Lower lobe of right lung (tissue), 2 donors: Measurements from ENCODE around the gene SDK1. TPM values are rescaled to one million over a fixed set of nuclear protein-coding genes. Genes with fewer than 3 reads are reported as not detected.

ENCODE experiments used
- ATAC-seq, 2 donors: fragments of 200-7000 bp; cut with Tn5 transposase; one replicate each; pipeline ENCODE4 v1.9.1; 2020 to 2022; ENCODE audit warnings: mild to moderate bottlenecking in 2 of 2, moderate library complexity in 2 of 2
- DNase-seq: peaks from one replicate; pipeline ENCODE4 v3.0.0-alpha.2; 2020
- H3K27ac ChIP-seq: fragments of 200-600 bp; one replicate; pipeline ENCODE4 v1.8.0; 2022
- H3K27me3 ChIP-seq: fragments of 200-600 bp; one replicate; pipeline ENCODE4 v1.8.0; 2022; ENCODE audit warnings: low read depth
- H3K36me3 ChIP-seq: fragments of 200-600 bp; one replicate; pipeline ENCODE4 v1.8.0; 2022; ENCODE audit warnings: mild to moderate bottlenecking
- H3K4me1 ChIP-seq: fragments of 200-600 bp; one replicate; pipeline ENCODE4 v1.8.0; 2022
- H3K4me3 ChIP-seq: fragments of 200-600 bp; one replicate; pipeline ENCODE4 v1.8.0; 2022; ENCODE audit warnings: mild to moderate bottlenecking
- H3K9me3 ChIP-seq: fragments of 200-600 bp; one replicate; pipeline ENCODE4 v1.8.0; 2022
- CTCF ChIP-seq: fragments of 200-600 bp; IDR thresholded peaks from one replicate; pipeline ENCODE4 v1.8.0; 2022; ENCODE audit warnings: antibody characterized with exemption, mild to moderate bottlenecking
- intact Hi-C: fragments of 100-400 bp; cut with DNase I; formaldehyde crosslinking; loops from one replicate; pipeline ENCODE4 v1.11.0; 2022
- total RNA-seq: library from RNA; stranded (reverse); fragmentation: NEBNext Ultra II Directional; extraction: Animal tissue kit (Norgen Biotek cat#: 25700); gene quantifications from one replicate; pipeline ENCODE4 v1.2.1, GENCODE V29; 2021
- donor health status: DM: no; HTN: yes; CAD: no; lungs with severe emphysema.

The SDK1 gene
- total RNA-seq, 1 donor from 2014 or later: 10.0 TPM

GRCh38 chr7:3978839-3979238, 677.8 kb downstream of the SDK1 start:
- Histone ChIP-seq H3K27me3 (no peaks in the 10 kb centered on the region), H3K4me1 (no peaks in the 10 kb centered on the region), H3K4me3 (no peak overlapping the region), H3K9me3 (no peaks in the 10 kb centered on the region), H3K27ac (no peak overlapping the region), H3K36me3 (no peaks in the 10 kb centered on the region)
- no peak for TF ChIP-seq CTCF
- DNase-seq: no peak
- intact Hi-C loops: no loop called here
- peak in 1 of 2 donors; percentile 61 for ATAC-seq

- TF ChIP-seq CTCF: no peak
- Histone ChIP-seq H3K27me3 (no peaks in the 10 kb centered on the region), H3K4me1 (no peaks in the 10 kb centered on the region), H3K36me3 (no peaks in the 10 kb centered on the region), H3K27ac (no peak overlapping the region), H3K9me3 (no peaks in the 10 kb centered on the region), H3K4me3 (no peak overlapping the region)
- intact Hi-C loops: no loop called here
- ATAC-seq: no peak
- DNase-seq: no peak
Observed at GRCh38 chr7:3979611-3980299, 678.7 kb downstream of the SDK1 start.

- Histone ChIP-seq H3K27ac (no peak overlapping the region), H3K9me3 (no peaks in the 10 kb centered on the region), H3K36me3 (no peaks in the 10 kb centered on the region), H3K4me3 (no peak overlapping the region), H3K27me3 (no peaks in the 10 kb centered on the region), H3K4me1 (no peaks in the 10 kb centered on the region)
- no peak for DNase-seq
- TF ChIP-seq CTCF: no peak
- intact Hi-C loops: no loop called here
- ATAC-seq: no peak
Observed at GRCh38 chr7:3980300-3980643, 679.2 kb downstream of the SDK1 start.

GRCh38 chr7:3981281-3981680, 680.2 kb downstream of the SDK1 start:
- no peak overlapping the region for H3K4me3 ChIP-seq
- H3K36me3 ChIP-seq: no peaks in the 10 kb centered on the region
- H3K27ac ChIP-seq: no peak overlapping the region
- DNase-seq (no peak), ATAC-seq (no peak)
- H3K27me3 ChIP-seq: no peaks in the 10 kb centered on the region
- H3K9me3 ChIP-seq: no peaks in the 10 kb centered on the region
- no peaks in the 10 kb centered on the region for H3K4me1 ChIP-seq
- intact Hi-C loops: no loop called here
- TF ChIP-seq CTCF: no peak

- Histone ChIP-seq H3K27ac (no peak overlapping the region), H3K27me3 (no peaks in the 10 kb centered on the region), H3K36me3 (no peaks in the 10 kb centered on the region), H3K4me1 (no peaks in the 10 kb centered on the region), H3K4me3 (no peak overlapping the region), H3K9me3 (no peaks in the 10 kb centered on the region)
- TF ChIP-seq CTCF: no peak
- DNase-seq: no peak
- intact Hi-C loops: no loop called here
- no peak for ATAC-seq
Observed at GRCh38 chr7:3984456-3984855, 683.4 kb downstream of the SDK1 start.
